B cell (primary cell): ENCODE measurements around the gene MRGPRX1. TPM values are rescaled to one million over a fixed set of nuclear protein-coding genes. Genes with fewer than 3 reads are reported as not detected.

Source experiments
- ATAC-seq: fragments of 200-7000 bp; cut with Tn5 transposase; one replicate; pipeline ENCODE4 v1.10.0; 2021; ENCODE audit warnings: low read depth, mild to moderate bottlenecking, moderate number of reproducible peaks, moderate library complexity
- CTCF ChIA-PET: fragments of 350-600 bp; sonication (Branson Sonifier 250); formaldehyde crosslinking; loops from one replicate; lab custom pipeline; 2021; ENCODE audit warnings: antibody characterized with exemption, inconsistent platforms; lab: Charles Lee
- POLR2A ChIA-PET: fragments of 350-600 bp; sonication (Branson Sonifier 250); formaldehyde crosslinking; loops from one replicate; lab custom pipeline; 2021; ENCODE audit warnings: antibody characterized with exemption; lab: Charles Lee
- DNase-seq: peaks from one replicate; pipeline ENCODE4 v3.0.0; 2013
- H2AFZ ChIP-seq: 2 replicates; pipeline ENCODE4 v1.6.1; 2012; ENCODE audit warnings: mild to moderate bottlenecking, low read depth, low read length; ENCODE audit not compliant: insufficient read depth, poor library complexity, severe bottlenecking
- H3K27ac ChIP-seq, 2 donors: 1 replicate in 1 of 2; 2 replicates in 1 of 2; pipeline ENCODE4 v1.5.1; 2012 to 2013; ENCODE audit warnings: low read length in 2 of 2, mild to moderate bottlenecking in 2 of 2, moderate library complexity in 1 of 2
- H3K27me3 ChIP-seq, 4 experiments: fragments of 200-600 bp in 1 of 4; sonication (generic) in 1 of 4; replicated peaks in 1 of 4; 1 replicate in 2 of 4; 2 replicates in 2 of 4; pipeline versions ENCODE4 v1.6.1 to v1.7.0; 2013 to 2016; ENCODE audit warnings: low read length in 3 of 4, mild to moderate bottlenecking in 2 of 4, mixed read lengths in 1 of 4, moderate library complexity in 1 of 4; ENCODE audit not compliant: insufficient read depth in 4 of 4, control insufficient read depth in 3 of 4; ENCODE audit errors: control extremely low read depth in 1 of 4
- H3K36me3 ChIP-seq, 2 experiments: replicated peaks in 1 of 2; 1 replicate in 1 of 2; 2 replicates in 1 of 2; pipeline versions ENCODE4 v1.6.1 to v1.7.1; 2013; ENCODE audit warnings: low read length in 1 of 2; ENCODE audit not compliant: insufficient read depth in 2 of 2, control insufficient read depth in 1 of 2; ENCODE audit errors: control extremely low read depth in 1 of 2, extremely low read depth in 1 of 2
- H3K4me1 ChIP-seq, 2 donors: fragments of 200-600 bp in 1 of 2; sonication (generic) in 1 of 2; 1 replicate in 1 of 2; 2 replicates in 1 of 2; pipeline versions ENCODE4 v1.5.1 to v1.6.1; 2013 to 2017; ENCODE audit warnings: low read length in 2 of 2; ENCODE audit not compliant: control insufficient read depth in 2 of 2, insufficient read depth in 2 of 2
- H3K4me2 ChIP-seq: replicated peaks from 2 replicates; pipeline ENCODE3; 2012; ENCODE audit warnings: mild to moderate bottlenecking, low read depth, low read length; ENCODE audit not compliant: poor library complexity, severe bottlenecking
- H3K4me3 ChIP-seq, 5 experiments: fragments of 200-600 bp in 1 of 5; sonication (generic) in 1 of 5; 1 replicate in 3 of 5; 2 replicates in 2 of 5; pipeline versions ENCODE4 v1.5.1 to v1.7.0; 2011 to 2016; ENCODE audit warnings: low read length in 4 of 5, mild to moderate bottlenecking in 4 of 5, low read depth in 2 of 5, control low read depth in 1 of 5, moderate library complexity in 1 of 5; ENCODE audit not compliant: insufficient read depth in 1 of 5; ENCODE audit errors: control extremely low read depth in 1 of 5, extremely low read depth in 1 of 5
- H3K79me2 ChIP-seq: fragments of 200-600 bp; sonication (generic); one replicate; pipeline ENCODE4 v1.6.0; 2016; ENCODE audit warnings: low read length; ENCODE audit not compliant: control insufficient read depth, insufficient read depth
- H3K9ac ChIP-seq: fragments of 200-600 bp; sonication (generic); 2 replicates; pipeline ENCODE4 v1.6.1; 2017; ENCODE audit warnings: mild to moderate bottlenecking, low read length, moderate library complexity
- H3K9me3 ChIP-seq, 3 donors: one replicate each; pipeline versions ENCODE4 v1.6.1 to v1.7.1; 2013; ENCODE audit warnings: low read length in 2 of 3; ENCODE audit not compliant: control insufficient read depth in 2 of 3, insufficient read depth in 1 of 3; ENCODE audit errors: control extremely low read depth in 1 of 3
- H4K20me1 ChIP-seq: 2 replicates; pipeline ENCODE4 v1.6.0; 2012; ENCODE audit warnings: mild to moderate bottlenecking, low read length; ENCODE audit not compliant: insufficient read depth, control insufficient read depth, poor library complexity, severe bottlenecking
- H3K27ac Mint-ChIP-seq: one replicate; pipeline ENCODE4 v1.8.0; 2021; ENCODE audit warnings: mixed read lengths
- H3K27me3 Mint-ChIP-seq: one replicate; pipeline ENCODE4 v1.8.0; 2021; ENCODE audit warnings: mixed read lengths
- H3K4me1 Mint-ChIP-seq: one replicate; pipeline ENCODE4 v1.8.0; 2021; ENCODE audit warnings: mixed read lengths
- H3K4me3 Mint-ChIP-seq: one replicate; pipeline ENCODE4 v1.8.0; 2021; ENCODE audit warnings: mixed read lengths
- H3K9me3 Mint-ChIP-seq: one replicate; pipeline ENCODE4 v1.8.0; 2022; ENCODE audit warnings: mixed read lengths; ENCODE audit not compliant: insufficient read depth
- CTCF ChIP-seq: fragments of 200-600 bp; IDR thresholded peaks from one replicate; pipeline ENCODE4 v1.8.0; 2022; ENCODE audit warnings: antibody characterized with exemption, mild to moderate bottlenecking
- EZH2 ChIP-seq: IDR thresholded peaks from 2 replicates; pipeline ENCODE4 v1.6.1; 2012; ENCODE audit warnings: borderline replicate concordance, low read depth, mild to moderate bottlenecking, moderate library complexity, low read length; ENCODE audit not compliant: insufficient read depth, poor library complexity, severe bottlenecking
- WGBS: methylation state at CpG from one replicate; pipeline ENCODE4 v1.1.5; 2013; ENCODE audit warnings: missing lambda C conversion rate; ENCODE audit not compliant: insufficient coverage; 5-methylcytosine and 5-hydroxymethylcytosine counted together
- intact Hi-C: fragments of 100-400 bp; cut with micrococcal nuclease; formaldehyde crosslinking; loops from one replicate; pipeline ENCODE4 v1.10.0; 2022
- polyA plus RNA-seq: library from polyadenylated mRNA; depleted of rRNA; stranded (reverse); fragments of >200 nt; gene quantifications from 2 replicates; pipeline ENCODE4 v1.2.3, GENCODE V29; 2012
- total RNA-seq, 2 donors: library from RNA; stranded (reverse); fragments of 120-200 nt in 1 of 2; gene quantifications; 1 replicate in 1 of 2; 2 replicates in 1 of 2; pipeline versions ENCODE4 v1.2.3 to v1.2.4, GENCODE V29; 2013 to 2022

The MRGPRX1 gene
- total and polyA plus RNA-seq, 2 donors (not counting 1 experiment from before 2014, with no cell fraction given), result not detected

GRCh38 chr11:18890615-18891014, 48.6 kb downstream of the MRGPRX1 start:
- TF ChIP-seq EZH2 (no peak), CTCF (no peak)
- no peak for DNase-seq
- CTCF ChIA-PET, result no interaction called here
- Mint-ChIP-seq H3K4me1 (no peaks in the 10 kb centered on the region), H3K9me3 (peaks cover 3% of the 10 kb centered on the region), H3K4me3 (no peak overlapping the region), H3K27ac (no peak overlapping the region), H3K27me3 (peaks cover 12% of the 10 kb centered on the region)
- Histone ChIP-seq H4K20me1 (no peaks in the 10 kb centered on the region), H3K79me2 (no peaks in the 10 kb centered on the region), H3K27ac (no peak overlapping the region), H3K4me2 (no peak overlapping the region), H3K9me3 (peaks cover 0 to 5% (median 0%) of the 10 kb centered on the region in 3 donors), H3K36me3 (no peaks in the 10 kb centered on the region), H3K4me3 (no peak overlapping the region), H3K27me3 (peaks cover 0 to 3% (median 0%) of the 10 kb centered on the region in 4 experiments), H3K9ac (no peak overlapping the region), H3K4me1 (no peaks in the 10 kb centered on the region), H2AFZ (no peak overlapping the region)
- no peak for ATAC-seq
- POLR2A ChIA-PET, result no interaction called here
- WGBS, result 50% methylated on average over 1 of the region's 1 CpG
- intact Hi-C loops, result no loop called here

Other genes with a start within 250 kb of the MRGPRX1 start
- gene TMEM86A, start 240.6 kb downstream of the MRGPRX1 start, total RNA-seq, result 0.58 and 1.1 TPM in 2 replicates
- 0.40 and 0.94 TPM in 2 replicates for gene TMEM86A, start 240.6 kb downstream of the MRGPRX1 start, polyA plus RNA-seq
- 1.6 and 2.6 TPM in 2 replicates for gene IGSF22, start 213.2 kb downstream of the MRGPRX1 start, total RNA-seq
- gene IGSF22, start 213.2 kb downstream of the MRGPRX1 start, polyA plus RNA-seq, result 0.36 and 0.91 TPM in 2 replicates
- gene PTPN5, start 147.6 kb downstream of the MRGPRX1 start, total RNA-seq, result not detected in 2 replicates
- not detected in 2 replicates for gene PTPN5, start 147.6 kb downstream of the MRGPRX1 start, polyA plus RNA-seq
- gene MRGPRX2, start 121.3 kb upstream of the MRGPRX1 start, total RNA-seq, result not detected in 2 replicates
- gene MRGPRX2, start 121.3 kb upstream of the MRGPRX1 start, polyA plus RNA-seq, result not detected in 2 replicates
- 21.7 and 24.6 TPM in 2 replicates for gene ZDHHC13, start 177.8 kb upstream of the MRGPRX1 start, total RNA-seq
- 8.8 and 11.6 TPM in 2 replicates for gene ZDHHC13, start 177.8 kb upstream of the MRGPRX1 start, polyA plus RNA-seq